NCI-H128 (cell line): ENCODE results near the gene CSH2.
A peak's percentile ranks its signal among the peaks of the same experiment; 100 is the strongest.
"Not testable (repeated sequence)": the region's sequence is repeated elsewhere in the genome, so short reads cannot be mapped to it uniquely, and the experiment has no call there.

Source experiments
- DNase-seq: peaks from one replicate; lab custom pipeline; 2025; ENCODE audit not compliant: unreplicated experiment; lab: John Stamatoyannopoulos, UW

Gene CSH2

DNA sequence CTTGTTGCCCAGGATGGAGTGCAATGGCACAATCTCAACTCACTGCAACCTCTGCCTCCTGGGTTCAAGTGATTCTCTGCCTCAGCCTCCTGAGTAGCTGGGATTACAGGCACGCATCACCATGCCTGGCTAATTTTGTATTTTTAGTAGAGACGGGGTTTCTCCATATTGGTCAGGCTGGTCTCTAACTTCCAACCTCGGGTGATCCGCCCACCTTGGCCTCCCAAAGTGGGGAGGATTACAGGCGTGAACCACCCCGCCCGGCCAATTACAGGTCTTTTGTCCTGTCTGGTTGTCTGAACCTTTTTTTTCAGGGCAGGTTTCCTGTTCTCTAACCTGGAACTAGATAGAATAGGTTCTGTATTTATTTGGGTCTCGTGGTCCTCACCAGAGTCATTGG lies 17.1 kb downstream of the CSH2 start:
- not testable (repeated sequence) for DNase-seq

- no peak for DNase-seq
Measured at GRCh38 chr17:63855185-63855584, 18.3 kb downstream of the CSH2 start.

GRCh38 chr17:63854709-63855108 lies 18.8 kb downstream of the CSH2 start:
- DNase-seq = no peak

- no peak for DNase-seq
Measured at GRCh38 chr17:63853260-63853659, 20.2 kb downstream of the CSH2 start.

GRCh38 chr17:63850401-63850800 lies 23.1 kb downstream of the CSH2 start:
- DNase-seq = no peak

- no peak for DNase-seq
Measured at GRCh38 chr17:63848834-63849689, 24.4 kb downstream of the CSH2 start.

DNA sequence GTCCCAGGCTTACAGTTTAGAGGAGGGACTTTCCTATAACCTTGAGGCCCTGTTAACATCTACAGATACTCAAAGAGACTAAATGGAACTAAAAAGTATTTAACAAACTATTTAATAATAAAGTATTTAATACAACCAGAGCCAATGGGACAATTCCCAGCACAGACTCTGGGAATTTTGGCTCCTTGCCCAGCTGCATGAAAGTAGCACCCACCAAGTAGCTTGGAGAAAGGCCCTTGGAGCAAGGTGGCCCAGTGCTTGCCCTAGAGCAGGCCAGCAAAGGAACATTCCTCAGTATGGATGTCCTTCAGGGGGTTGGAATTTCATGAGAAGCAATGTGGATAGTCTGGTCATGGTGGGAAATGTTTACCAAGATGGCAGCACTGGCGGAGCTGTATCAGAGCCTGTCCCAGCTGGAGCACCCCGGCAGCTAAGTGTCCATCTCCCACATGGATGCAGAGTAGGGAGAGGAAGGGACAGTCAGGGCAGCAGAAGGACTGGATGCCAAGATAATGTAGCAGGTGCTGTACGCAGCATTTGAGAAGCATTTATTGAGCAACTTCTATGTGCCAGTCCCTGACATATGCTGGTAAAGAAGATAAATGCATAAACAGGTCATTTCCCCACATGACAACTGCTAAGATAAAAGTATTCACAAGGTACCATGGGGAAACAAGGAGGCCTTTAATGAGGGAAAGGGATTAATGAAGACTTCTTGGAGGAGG lies 25.8 kb downstream of the CSH2 start:
- no peak for DNase-seq

GRCh38 chr17:63845509-63845908 lies 28.0 kb downstream of the CSH2 start:
- DNase-seq = no peak

DNA sequence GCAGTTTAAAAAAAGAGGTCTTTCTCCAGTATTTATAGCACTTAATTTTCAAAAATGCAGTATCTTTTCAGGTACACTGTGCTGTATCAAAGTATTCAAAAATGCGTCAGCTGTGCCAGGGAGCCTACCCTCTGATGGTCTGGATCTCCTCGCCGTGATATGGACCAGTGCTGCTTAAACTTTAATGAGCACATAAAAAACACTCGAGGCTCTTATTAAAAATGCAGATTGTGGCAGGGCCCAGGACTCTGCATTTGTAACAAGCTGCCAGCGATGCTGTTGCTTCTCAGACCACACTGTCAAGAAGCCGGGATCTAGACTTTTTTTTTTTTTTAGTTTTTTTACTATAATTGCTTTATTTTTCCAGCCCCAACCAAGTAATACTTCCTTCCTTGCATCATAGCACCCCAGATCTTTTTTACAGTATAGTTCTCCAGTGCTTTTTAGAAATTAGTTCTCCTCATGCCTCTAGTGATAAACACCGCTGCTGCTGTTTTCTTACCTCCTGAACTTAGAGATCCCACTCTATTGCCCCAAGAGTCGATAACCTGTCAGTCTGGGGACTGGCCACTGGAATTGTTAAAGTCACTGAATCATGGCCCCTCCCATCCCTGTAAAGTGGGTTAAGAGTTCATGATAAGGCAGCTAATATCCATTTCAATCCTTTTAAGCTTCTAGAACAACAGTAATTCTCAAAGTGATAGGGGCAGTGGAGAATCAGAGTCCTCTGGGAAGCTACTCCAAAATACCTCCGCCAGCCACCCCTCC lies 29.4 kb downstream of the CSH2 start:
- DNase-seq = no peak

- not testable (repeated sequence) for DNase-seq
Measured at GRCh38 chr17:63843387-63843888, 30.0 kb downstream of the CSH2 start.

DNA sequence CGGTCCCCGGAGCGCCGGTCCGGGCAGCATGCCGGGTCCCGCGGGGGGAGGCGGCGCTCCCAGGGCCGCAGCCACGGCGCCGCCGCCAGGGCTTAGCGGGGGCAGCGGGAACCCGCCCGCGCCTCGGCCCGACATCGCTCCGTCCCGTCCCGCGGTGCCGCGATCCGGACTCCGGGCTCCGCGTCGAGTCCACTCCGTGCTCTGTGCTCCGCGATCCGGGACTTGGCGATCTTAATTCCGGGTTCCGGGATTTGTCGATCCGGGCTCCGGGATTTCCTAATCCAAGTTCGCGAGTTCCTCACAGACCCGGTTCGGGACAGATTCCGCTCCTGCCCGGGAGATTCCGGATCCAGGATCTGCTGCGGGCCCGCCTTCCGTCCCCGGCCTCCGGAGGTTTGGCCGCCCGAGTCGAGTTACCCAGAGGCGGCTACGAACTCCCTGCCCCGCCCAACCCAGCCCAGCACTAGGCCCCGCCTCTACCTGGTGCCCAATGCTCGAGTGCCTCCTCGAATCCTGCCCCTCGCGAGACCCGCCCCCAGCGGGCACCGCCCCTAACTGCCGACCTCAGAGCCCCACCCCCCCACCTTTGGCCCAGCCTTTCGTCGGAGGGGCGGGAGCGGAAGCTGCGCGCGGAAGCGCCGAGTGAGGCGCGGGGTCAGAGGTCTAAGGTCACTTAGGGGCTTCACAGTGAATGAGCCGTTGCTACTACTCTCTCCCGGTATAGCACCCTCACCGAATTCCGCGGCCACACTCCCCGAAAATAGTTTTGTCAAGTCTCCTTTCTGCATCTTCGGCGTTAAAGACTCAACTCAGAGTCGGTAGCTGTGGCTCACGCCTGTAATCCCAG lies 30.7 kb downstream of the CSH2 start, which contains the start of gene SMARCD2:
TSS of gene SMARCD2 (minus strand) at position 146 of the 847 bp plus-strand sequence. CDS start at position 135, 11 bp downstream.
- DNase-seq = peak; percentile 91

DNA sequence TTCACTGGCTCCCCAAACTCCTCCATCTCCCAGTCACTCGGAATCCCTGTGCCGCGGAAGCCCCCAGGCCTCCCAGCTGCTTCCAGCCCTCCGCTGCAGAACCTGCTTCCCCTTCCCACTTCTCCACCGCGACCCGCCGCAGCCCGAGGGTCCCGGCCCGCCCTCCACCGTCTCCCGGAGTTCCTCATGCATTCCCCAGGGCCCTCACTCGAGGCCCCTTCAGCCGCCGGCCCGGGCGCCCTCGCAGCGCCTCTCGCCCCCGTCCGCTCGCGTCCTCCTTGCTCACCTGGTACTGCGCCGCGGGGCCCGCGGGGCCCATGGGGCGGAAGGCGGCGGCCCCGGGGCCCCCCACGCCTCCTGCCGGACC lies 31.3 kb downstream of the CSH2 start:
- DNase-seq = no peak

- DNase-seq = no peak
Measured at GRCh38 chr17:63841350-63842172, 31.9 kb downstream of the CSH2 start.

GRCh38 chr17:63840591-63841349 lies 32.7 kb downstream of the CSH2 start:
- DNase-seq = no peak

DNA sequence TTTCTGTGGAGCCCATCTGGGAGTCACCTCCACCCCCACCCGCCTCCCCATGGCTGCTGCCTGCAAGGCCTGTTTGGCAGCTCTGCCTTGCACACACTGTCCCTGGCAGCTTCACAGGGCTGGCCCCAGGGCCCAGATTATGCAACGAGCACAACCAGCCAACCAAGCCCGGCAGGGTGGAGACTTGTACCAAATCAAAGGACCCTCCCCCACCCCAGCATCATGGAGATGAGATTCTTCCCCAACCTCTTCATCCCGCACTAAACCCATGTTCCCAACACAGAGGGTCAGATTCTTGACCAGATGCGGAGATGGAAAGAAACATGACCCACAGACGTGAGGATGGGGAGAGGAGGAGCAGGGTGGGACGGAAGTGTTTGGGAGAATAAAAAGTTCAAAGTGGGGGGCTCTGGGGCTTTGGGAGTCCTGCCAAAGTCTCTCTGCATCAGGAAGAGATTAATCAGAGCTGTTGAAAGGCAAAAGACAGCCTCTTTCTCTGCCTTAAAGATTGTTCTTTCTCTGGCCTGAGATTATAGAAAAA lies 34.8 kb downstream of the CSH2 start:
- no peak for DNase-seq

DNA sequence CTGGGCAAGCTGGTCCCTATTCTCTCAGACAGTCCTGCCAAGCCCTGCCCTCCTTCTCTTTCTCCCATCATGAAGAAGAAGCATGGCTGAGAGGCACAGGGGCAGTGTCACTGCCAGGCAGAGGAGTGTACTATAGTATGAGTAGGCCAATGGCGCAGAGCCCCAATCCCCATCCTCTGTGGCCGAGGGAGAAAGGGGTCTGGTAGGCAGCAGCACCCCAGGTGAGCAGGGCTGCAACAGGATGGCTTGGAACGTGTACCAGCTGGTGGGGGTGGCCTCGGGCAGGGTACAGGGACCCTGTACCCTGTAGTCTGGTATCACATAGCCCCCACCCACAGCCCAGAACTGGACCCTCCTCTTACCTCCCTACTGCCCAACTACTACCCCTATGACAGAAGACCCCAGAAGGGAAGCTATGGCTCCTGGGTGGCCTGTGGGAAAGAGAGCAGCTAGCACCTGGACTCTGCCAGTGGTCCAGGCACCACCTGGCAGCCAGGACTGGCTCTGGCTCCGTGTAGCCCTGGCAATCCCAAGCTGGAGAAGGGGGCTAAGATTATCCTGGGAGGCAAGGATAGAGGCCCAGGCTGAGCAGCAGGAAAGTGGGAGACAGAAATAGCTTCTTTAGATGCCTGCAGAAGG lies 35.4 kb downstream of the CSH2 start:
- no peak for DNase-seq

- DNase-seq = no peak
Measured at GRCh38 chr17:63837480-63837879, 36.0 kb downstream of the CSH2 start.

DNA sequence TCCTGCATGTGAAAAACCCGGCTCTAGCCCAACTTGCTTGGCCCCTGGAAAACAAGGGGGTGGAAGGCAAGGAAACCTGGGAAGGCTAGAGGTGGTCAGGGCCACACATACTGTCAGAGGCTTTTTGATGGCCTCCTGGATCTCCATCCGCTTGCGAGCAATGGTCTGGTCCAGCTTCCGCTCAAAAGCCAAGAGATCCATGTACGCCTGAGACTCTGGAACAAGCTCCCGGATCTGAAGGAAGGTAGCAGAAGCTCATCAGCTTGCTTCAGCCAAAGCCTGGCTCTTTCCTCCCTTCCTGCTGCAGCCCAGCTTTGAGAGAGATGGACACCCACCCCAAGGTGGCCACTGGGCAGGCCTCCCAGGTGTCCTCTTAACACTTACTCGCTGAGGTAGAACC lies 36.7 kb downstream of the CSH2 start:
- no peak for DNase-seq
